Hepatocyte (in vitro differentiated cells): Measurements from ENCODE around the gene PPP4R1. TPM values are rescaled to one million over a fixed set of nuclear protein-coding genes. Genes with fewer than 3 reads are reported as not detected.

Experiments
- DNase-seq: peaks from one replicate; pipeline ENCODE4 v3.0.0-alpha.2; 2016; ENCODE audit warnings: low spot score
- H2AFZ ChIP-seq: fragments of 200-600 bp; sonication (generic); 2 replicates; pipeline ENCODE4 v1.6.0; 2016; ENCODE audit warnings: antibody characterized with exemption, mild to moderate bottlenecking
- H3K27ac ChIP-seq: fragments of 200-600 bp; sonication (generic); 2 replicates; pipeline ENCODE4 v1.5.1; 2016; ENCODE audit warnings: mild to moderate bottlenecking
- H3K27me3 ChIP-seq: fragments of 200-600 bp; sonication (generic); 2 replicates; pipeline ENCODE4 v1.6.1; 2016
- H3K36me3 ChIP-seq: fragments of 200-600 bp; sonication (generic); replicated peaks from 2 replicates; pipeline ENCODE4 v1.5.1; 2016; ENCODE audit warnings: low read depth; ENCODE audit not compliant: insufficient read depth
- H3K4me1 ChIP-seq: fragments of 200-600 bp; sonication (generic); 2 replicates; pipeline ENCODE4 v1.5.1; 2016; ENCODE audit warnings: mild to moderate bottlenecking, moderate library complexity; ENCODE audit not compliant: insufficient read depth
- H3K4me2 ChIP-seq: fragments of 200-600 bp; sonication (generic); 2 replicates; pipeline ENCODE4 v1.6.0; 2016
- H3K4me3 ChIP-seq: fragments of 200-600 bp; sonication (generic); 2 replicates; pipeline ENCODE4 v1.5.1; 2016; ENCODE audit warnings: mild to moderate bottlenecking
- H3K79me2 ChIP-seq: fragments of 200-600 bp; sonication (generic); 2 replicates; pipeline ENCODE4 v1.6.0; 2017; ENCODE audit warnings: mild to moderate bottlenecking
- H3K9me2 ChIP-seq: fragments of 200-600 bp; sonication (generic); replicated peaks from 2 replicates; pipeline ENCODE4 v1.6.0; 2017; ENCODE audit warnings: mild to moderate bottlenecking; ENCODE audit not compliant: insufficient read depth
- H3K9me3 ChIP-seq: fragments of 200-600 bp; sonication (generic); 2 replicates; pipeline ENCODE4 v1.5.1; 2016; ENCODE audit warnings: low read depth, mild to moderate bottlenecking
- H4K20me1 ChIP-seq: fragments of 200-600 bp; sonication (generic); 2 replicates; pipeline ENCODE4 v1.6.0; 2016; ENCODE audit warnings: mild to moderate bottlenecking; ENCODE audit not compliant: insufficient read depth, poor library complexity, severe bottlenecking
- EZH2 ChIP-seq: fragments of 200-600 bp; sonication (generic); IDR thresholded peaks from 2 replicates; pipeline ENCODE4 v1.6.1; 2016; ENCODE audit warnings: antibody characterized with exemption, mild to moderate bottlenecking, borderline replicate concordance
- EZH2phosphoT487 ChIP-seq: fragments of 200-600 bp; sonication (generic); IDR thresholded peaks from one replicate; pipeline ENCODE4 v1.6.1; 2018; ENCODE audit warnings: antibody characterized with exemption, mild to moderate bottlenecking, low read depth, moderate library complexity; ENCODE audit not compliant: unreplicated experiment, severe bottlenecking
- WGBS: methylation state at CpG from one replicate; pipeline ENCODE4 v1.1.6; 2016; ENCODE audit warnings: low lambda C conversion rate; ENCODE audit errors: missing lambda C conversion rate; 5-methylcytosine and 5-hydroxymethylcytosine counted together
- polyA plus RNA-seq: library from polyadenylated mRNA; unstranded; fragments of >200 nt; fragmentation: Nextera tagmentation; extraction: Ambion mirVana; gene quantifications from 2 replicates; pipeline ENCODE4 v1.2.1, GENCODE V29; 2016
- total RNA-seq: library from RNA; depleted of rRNA; stranded (reverse); fragments of >200 nt; gene quantifications from 2 replicates; pipeline ENCODE4 v1.2.3, GENCODE V29; 2014
- TF ChIP-seq, protein P1 (sequence below): fragments of 200-600 bp; sonication (generic); IDR thresholded peaks from 2 replicates; pipeline ENCODE4 v1.5.1; 2016; ENCODE audit warnings: antibody characterized with exemption, mild to moderate bottlenecking; ENCODE audit not compliant: poor library complexity

PPP4R1 gene
- total and polyA plus RNA-seq, 2 experiments from 2014 or later, result 34.5 to 93.6 TPM

- WGBS, result 96% methylated on average over 7 of the region's 7 CpGs
- Histone ChIP-seq H3K4me1 (no peaks in the 10 kb centered on the region), H3K79me2 (peaks cover 22% of the 10 kb centered on the region), H3K27ac (no peak overlapping the region), H3K27me3 (no peaks in the 10 kb centered on the region), H3K9me2 (no peaks in the 10 kb centered on the region), H3K9me3 (no peaks in the 10 kb centered on the region), H3K4me3 (no peak overlapping the region), H3K4me2 (no peak overlapping the region), H4K20me1 (no peaks in the 10 kb centered on the region), H3K36me3 (no peaks in the 10 kb centered on the region), H2AFZ (no peak overlapping the region)
- no peak for TF ChIP-seq EZH2phosphoT487
- TF ChIP-seq EZH2, result no peak
- TF ChIP-seq, protein P1, sequence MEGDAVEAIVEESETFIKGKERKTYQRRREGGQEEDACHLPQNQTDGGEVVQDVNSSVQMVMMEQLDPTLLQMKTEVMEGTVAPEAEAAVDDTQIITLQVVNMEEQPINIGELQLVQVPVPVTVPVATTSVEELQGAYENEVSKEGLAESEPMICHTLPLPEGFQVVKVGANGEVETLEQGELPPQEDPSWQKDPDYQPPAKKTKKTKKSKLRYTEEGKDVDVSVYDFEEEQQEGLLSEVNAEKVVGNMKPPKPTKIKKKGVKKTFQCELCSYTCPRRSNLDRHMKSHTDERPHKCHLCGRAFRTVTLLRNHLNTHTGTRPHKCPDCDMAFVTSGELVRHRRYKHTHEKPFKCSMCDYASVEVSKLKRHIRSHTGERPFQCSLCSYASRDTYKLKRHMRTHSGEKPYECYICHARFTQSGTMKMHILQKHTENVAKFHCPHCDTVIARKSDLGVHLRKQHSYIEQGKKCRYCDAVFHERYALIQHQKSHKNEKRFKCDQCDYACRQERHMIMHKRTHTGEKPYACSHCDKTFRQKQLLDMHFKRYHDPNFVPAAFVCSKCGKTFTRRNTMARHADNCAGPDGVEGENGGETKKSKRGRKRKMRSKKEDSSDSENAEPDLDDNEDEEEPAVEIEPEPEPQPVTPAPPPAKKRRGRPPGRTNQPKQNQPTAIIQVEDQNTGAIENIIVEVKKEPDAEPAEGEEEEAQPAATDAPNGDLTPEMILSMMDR, result no peak
- DNase-seq, result no peak
These were observed 32.7 kb downstream of the PPP4R1 start for GRCh38 chr18:9581667-9582066.

DNA sequence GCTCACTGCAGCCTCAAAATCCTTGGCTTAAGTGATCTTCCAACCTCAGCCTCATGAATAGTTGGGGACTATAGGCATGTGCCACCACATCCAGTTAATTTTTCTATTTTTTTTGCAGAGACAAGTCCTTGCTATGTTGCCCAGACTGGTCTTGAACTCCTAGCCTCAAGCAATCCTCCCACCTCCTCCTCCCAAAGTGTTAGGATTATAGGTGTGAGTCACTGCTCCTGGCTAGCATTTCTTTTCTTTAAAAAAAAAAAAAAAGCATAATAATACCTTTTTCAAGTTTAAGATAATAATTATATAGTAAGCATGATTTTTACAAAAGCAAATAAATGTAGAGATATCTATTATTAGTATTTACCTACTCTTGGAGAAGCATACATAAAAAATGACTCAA is 36.1 kb downstream of the PPP4R1 start:
- Histone ChIP-seq H3K9me2 (no peaks in the 10 kb centered on the region), H3K4me1 (peaks cover 8% of the 10 kb centered on the region), H3K4me2 (no peak overlapping the region), H2AFZ (no peak overlapping the region), H3K36me3 (no peaks in the 10 kb centered on the region), H3K9me3 (no peaks in the 10 kb centered on the region), H3K27me3 (no peaks in the 10 kb centered on the region), H3K4me3 (no peak overlapping the region), H4K20me1 (no peaks in the 10 kb centered on the region), H3K27ac (no peak overlapping the region), H3K79me2 (peaks cover 5% of the 10 kb centered on the region)
- TF ChIP-seq EZH2 (no peak), EZH2phosphoT487 (no peak)
- TF ChIP-seq, protein P1, result no peak
- DNase-seq, result no peak

DNA sequence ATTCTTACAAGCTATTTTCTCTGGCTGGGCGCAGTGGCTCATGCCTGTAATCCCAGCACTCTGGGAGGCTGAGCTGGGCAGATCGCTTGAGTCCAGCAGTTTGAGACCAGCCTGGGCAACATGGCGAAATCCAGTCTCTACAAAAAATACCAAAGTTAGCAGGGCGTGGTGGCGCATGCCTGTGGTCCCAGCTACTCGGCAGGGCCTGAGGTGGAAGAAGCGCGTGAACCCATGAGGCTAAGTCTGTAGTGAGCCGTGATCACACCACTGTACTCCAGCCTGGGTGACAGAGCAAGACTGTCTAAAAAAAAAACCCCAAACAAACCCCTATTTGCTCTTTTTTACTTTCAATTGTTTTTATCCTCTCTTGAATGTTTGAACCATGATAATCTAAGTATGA is 37.0 kb downstream of the PPP4R1 start:
- Histone ChIP-seq H3K79me2 (peaks cover 5% of the 10 kb centered on the region), H3K36me3 (no peaks in the 10 kb centered on the region), H3K27ac (no peak overlapping the region), H2AFZ (no peak overlapping the region), H3K4me1 (peaks cover 8% of the 10 kb centered on the region), H3K4me3 (no peak overlapping the region), H3K9me2 (no peaks in the 10 kb centered on the region), H4K20me1 (no peaks in the 10 kb centered on the region), H3K4me2 (no peak overlapping the region), H3K27me3 (no peaks in the 10 kb centered on the region), H3K9me3 (no peaks in the 10 kb centered on the region)
- TF ChIP-seq EZH2, result no peak
- no peak for TF ChIP-seq EZH2phosphoT487
- TF ChIP-seq, protein P1, result no peak
- 91% methylated on average over 9 of the region's 9 CpGs for WGBS
- DNase-seq, result no peak

GRCh38 chr18:9575558-9575957 is 38.8 kb downstream of the PPP4R1 start:
- H2AFZ ChIP-seq, result no peak overlapping the region
- H3K9me3 ChIP-seq, result no peaks in the 10 kb centered on the region
- no peaks in the 10 kb centered on the region for H3K79me2 ChIP-seq
- peak overlapping the region; percentile 36 for H3K4me2 ChIP-seq
- no peak overlapping the region for H3K4me3 ChIP-seq
- H3K27me3 ChIP-seq, result no peaks in the 10 kb centered on the region
- no peaks in the 10 kb centered on the region for H4K20me1 ChIP-seq
- peak; percentile 96 for DNase-seq
- H3K4me1 ChIP-seq, result peaks cover 8% of the 10 kb centered on the region
- peak overlapping the region; percentile 3 for H3K27ac ChIP-seq
- H3K9me2 ChIP-seq, result no peaks in the 10 kb centered on the region
- no peaks in the 10 kb centered on the region for H3K36me3 ChIP-seq
- TF ChIP-seq, protein P1, result peak; percentile 77
- TF ChIP-seq EZH2phosphoT487 (no peak), EZH2 (no peak)
- 6% methylated on average over 5 of the region's 5 CpGs for WGBS
